ENCODE results near the gene PI4KA. TPM values are rescaled to one million over a fixed set of nuclear protein-coding genes. Genes with fewer than 3 reads are reported as not detected.
A peak's percentile ranks its signal among the peaks of the same experiment; 100 is the strongest.

Gene PI4KA
- total RNA-seq, 2 donors from 2014 or later: 85.4 to 112 TPM

GRCh38 chr22:20867179-20868024, 8.8 kb upstream of the PI4KA start:
- ATAC-seq (ENCODE audit: insufficient number of reproducible peaks, low FRiP score, low read depth): no peak
- no peak for TF ChIP-seq CTCF (IDR thresholded peaks at IDR 0.05)
- H3K4me3 ChIP-seq: no peak overlapping the region
- peak overlapping the region in 1 of 2 donors; percentile 24 for H3K27ac ChIP-seq
- no peak for DNase-seq (ENCODE audit: low spot score)
- peaks cover 12% of the 10 kb centered on the region for H3K36me3 ChIP-seq
- peaks cover 0 to 14% of the 10 kb centered on the region in 2 donors for H3K4me1 ChIP-seq (ENCODE audit: control insufficient read depth in 1 of 2, low read depth in 2 of 2)
- H3K9me3 ChIP-seq: no peaks in the 10 kb centered on the region
- H3K27me3 ChIP-seq (replicated peaks; ENCODE audit: insufficient read depth): no peaks in the 10 kb centered on the region

- Histone ChIP-seq H3K4me1 (ENCODE audit: control insufficient read depth in 1 of 2, low read depth in 2 of 2) (peaks cover 0 to 14% of the 10 kb centered on the region in 2 donors), H3K36me3 (peaks cover 12% of the 10 kb centered on the region), H3K4me3 (no peak overlapping the region), H3K9me3 (no peaks in the 10 kb centered on the region), H3K27ac (peak overlapping the region in 1 of 2 donors; percentile 24), H3K27me3 (replicated peaks; ENCODE audit: insufficient read depth) (no peaks in the 10 kb centered on the region)
- TF ChIP-seq CTCF (IDR thresholded peaks at IDR 0.05): no peak
- ATAC-seq (ENCODE audit: insufficient number of reproducible peaks, low FRiP score, low read depth): no peak
- DNase-seq (ENCODE audit: low spot score): no peak
Measured at GRCh38 chr22:20866736-20867135, 8.1 kb upstream of the PI4KA start.

GRCh38 chr22:20865875-20866445, 7.3 kb upstream of the PI4KA start:
- TF ChIP-seq CTCF (IDR thresholded peaks at IDR 0.05): no peak
- Histone ChIP-seq H3K36me3 (peaks cover 12% of the 10 kb centered on the region), H3K4me3 (no peak overlapping the region), H3K27me3 (replicated peaks; ENCODE audit: insufficient read depth) (no peaks in the 10 kb centered on the region), H3K27ac (no peak overlapping the region), H3K9me3 (no peaks in the 10 kb centered on the region), H3K4me1 (ENCODE audit: control insufficient read depth in 1 of 2, low read depth in 2 of 2) (peaks cover 0 to 14% of the 10 kb centered on the region in 2 donors)
- ATAC-seq (ENCODE audit: insufficient number of reproducible peaks, low FRiP score, low read depth) (no peak), DNase-seq (ENCODE audit: low spot score) (no peak)

- no peak for DNase-seq (ENCODE audit: low spot score)
- H3K4me3 ChIP-seq: no peak overlapping the region
- no peaks in the 10 kb centered on the region for H3K27me3 ChIP-seq (replicated peaks; ENCODE audit: insufficient read depth)
- no peak for ATAC-seq (ENCODE audit: insufficient number of reproducible peaks, low FRiP score, low read depth)
- H3K9me3 ChIP-seq: no peaks in the 10 kb centered on the region
- no peak overlapping the region for H3K27ac ChIP-seq
- peaks cover 0 to 14% of the 10 kb centered on the region in 2 donors for H3K4me1 ChIP-seq (ENCODE audit: control insufficient read depth in 1 of 2, low read depth in 2 of 2)
- TF ChIP-seq CTCF (IDR thresholded peaks at IDR 0.05): no peak
- peaks cover 8% of the 10 kb centered on the region for H3K36me3 ChIP-seq
Measured at GRCh38 chr22:20865331-20865730, 6.7 kb upstream of the PI4KA start.

GRCh38 chr22:20864186-20864908, 5.7 kb upstream of the PI4KA start:
- DNase-seq (ENCODE audit: low spot score) (no peak), ATAC-seq (ENCODE audit: insufficient number of reproducible peaks, low FRiP score, low read depth) (no peak)
- Histone ChIP-seq H3K9me3 (no peaks in the 10 kb centered on the region), H3K27me3 (replicated peaks; ENCODE audit: insufficient read depth) (no peaks in the 10 kb centered on the region), H3K4me3 (no peak overlapping the region), H3K36me3 (peaks cover 5% of the 10 kb centered on the region), H3K27ac (no peak overlapping the region), H3K4me1 (ENCODE audit: control insufficient read depth in 1 of 2, low read depth in 2 of 2) (peaks cover 0 to 23% of the 10 kb centered on the region in 2 donors)
- no peak for TF ChIP-seq CTCF (IDR thresholded peaks at IDR 0.05)
